KMS-11 (cell line): Measurements from ENCODE around the gene MFSD6.

ENCODE experiments used
- H2AFZ ChIP-seq: fragments of 200-600 bp; sonication (generic); 2 replicates; pipeline ENCODE4 v1.6.1; 2016; ENCODE audit warnings: antibody characterized with exemption, mixed run types, low read depth
- H3K27ac ChIP-seq: fragments of 200-600 bp; sonication (generic); 2 replicates; pipeline ENCODE4 v1.6.1; 2016; ENCODE audit warnings: mild to moderate bottlenecking, mixed run types
- H3K27me3 ChIP-seq: fragments of 200-600 bp; sonication (generic); 2 replicates; pipeline ENCODE4 v1.6.1; 2017; ENCODE audit warnings: mild to moderate bottlenecking, low read depth, mixed run types, moderate library complexity; ENCODE audit not compliant: insufficient read depth
- H3K36me3 ChIP-seq: fragments of 200-600 bp; sonication (generic); 2 replicates; pipeline ENCODE4 v1.6.1; 2017; ENCODE audit warnings: mild to moderate bottlenecking, mixed run types; ENCODE audit not compliant: insufficient read depth
- H3K4me1 ChIP-seq: fragments of 200-600 bp; sonication (generic); 2 replicates; pipeline ENCODE4 v1.6.1; 2016; ENCODE audit warnings: mild to moderate bottlenecking, low read depth, mixed run types; ENCODE audit not compliant: poor library complexity, severe bottlenecking
- H3K4me2 ChIP-seq: fragments of 200-600 bp; sonication (generic); 2 replicates; pipeline ENCODE4 v1.7.0; 2016; ENCODE audit warnings: mild to moderate bottlenecking, mixed run types
- H3K4me3 ChIP-seq: fragments of 200-600 bp; sonication (generic); IDR thresholded peaks from 2 replicates; pipeline ENCODE4 v1.6.1; 2017; ENCODE audit warnings: low read depth, low read length, mixed read lengths; ENCODE audit not compliant: insufficient read depth
- H3K79me2 ChIP-seq: fragments of 200-600 bp; sonication (generic); 2 replicates; pipeline ENCODE4 v1.6.1; 2016; ENCODE audit warnings: low read depth, mixed run types; ENCODE audit not compliant: insufficient read depth
- H3K9ac ChIP-seq: fragments of 200-600 bp; sonication (generic); 2 replicates; pipeline ENCODE4 v1.6.1; 2016; ENCODE audit warnings: mild to moderate bottlenecking, mixed run types
- H4K20me1 ChIP-seq: fragments of 200-600 bp; sonication (generic); 2 replicates; pipeline ENCODE4 v1.6.1; 2016; ENCODE audit warnings: mild to moderate bottlenecking, mixed run types; ENCODE audit not compliant: insufficient read depth
- CTCF ChIP-seq: fragments of 200-600 bp; sonication (generic); conservative IDR thresholded peaks from 2 replicates; pipeline ENCODE4 v1.6.1; 2017; ENCODE audit warnings: low read depth, mild to moderate bottlenecking, antibody characterized with exemption, low read length, moderate library complexity, mixed read lengths

Gene MFSD6

GRCh38 chr2:190513877-190514276 is 105.7 kb downstream of the MFSD6 start:
- peaks cover 24% of the 10 kb centered on the region for H3K4me1 ChIP-seq
- no peak overlapping the region for H3K4me3 ChIP-seq
- no peaks in the 10 kb centered on the region for H3K27me3 ChIP-seq
- H3K9ac ChIP-seq = no peak overlapping the region
- no peak for TF ChIP-seq CTCF
- no peak overlapping the region for H3K27ac ChIP-seq
- H3K4me2 ChIP-seq = no peak overlapping the region
- H3K79me2 ChIP-seq = no peaks in the 10 kb centered on the region
- no peak overlapping the region for H2AFZ ChIP-seq
- no peaks in the 10 kb centered on the region for H4K20me1 ChIP-seq
- H3K36me3 ChIP-seq = no peaks in the 10 kb centered on the region

- Histone ChIP-seq H3K27ac (no peak overlapping the region), H3K9ac (no peak overlapping the region), H3K79me2 (no peaks in the 10 kb centered on the region), H3K36me3 (no peaks in the 10 kb centered on the region), H3K4me3 (no peak overlapping the region), H4K20me1 (no peaks in the 10 kb centered on the region), H3K27me3 (no peaks in the 10 kb centered on the region), H3K4me2 (no peak overlapping the region), H3K4me1 (peaks cover 24% of the 10 kb centered on the region), H2AFZ (no peak overlapping the region)
- no peak for TF ChIP-seq CTCF
Observed at GRCh38 chr2:190514676-190515075, 106.5 kb downstream of the MFSD6 start.

GRCh38 chr2:190515687-190516086 is 107.5 kb downstream of the MFSD6 start:
- Histone ChIP-seq H3K79me2 (no peaks in the 10 kb centered on the region), H3K4me1 (peaks cover 24% of the 10 kb centered on the region), H3K27me3 (no peaks in the 10 kb centered on the region), H2AFZ (no peak overlapping the region), H4K20me1 (no peaks in the 10 kb centered on the region), H3K27ac (peak overlapping the region; percentile 46), H3K4me2 (peak overlapping the region; percentile 71), H3K4me3 (no peak overlapping the region), H3K36me3 (no peaks in the 10 kb centered on the region), H3K9ac (no peak overlapping the region)
- TF ChIP-seq CTCF = no peak

GRCh38 chr2:190517468-190517867 is 109.3 kb downstream of the MFSD6 start:
- Histone ChIP-seq H3K4me3 (no peak overlapping the region), H3K4me2 (no peak overlapping the region), H3K27me3 (no peaks in the 10 kb centered on the region), H3K36me3 (no peaks in the 10 kb centered on the region), H3K27ac (no peak overlapping the region), H3K79me2 (no peaks in the 10 kb centered on the region), H4K20me1 (no peaks in the 10 kb centered on the region), H3K9ac (no peak overlapping the region), H3K4me1 (peaks cover 24% of the 10 kb centered on the region), H2AFZ (no peak overlapping the region)
- TF ChIP-seq CTCF = no peak
